CD14-positive monocyte (primary cell): Measurements from ENCODE around the gene HSPA12A. TPM values are rescaled to one million over a fixed set of nuclear protein-coding genes. Genes with fewer than 3 reads are reported as not detected.

Experiments used
- DNase-seq, 3 donors: peaks; one replicate each; pipeline ENCODE4 v3.0.0-alpha.2; 2011 to 2022
- H2AFZ ChIP-seq: 2 replicates; pipeline ENCODE4 v1.6.0; 2012; ENCODE audit warnings: mild to moderate bottlenecking, low read depth, low read length, inconsistent platforms; ENCODE audit not compliant: insufficient read depth, poor library complexity, severe bottlenecking
- H3K27ac ChIP-seq, 2 donors: 1 replicate in 1 of 2; 2 replicates in 1 of 2; pipeline ENCODE4 v1.5.1; 2012 to 2013; ENCODE audit warnings: low read length in 2 of 2, control low read depth in 1 of 2, inconsistent platforms in 1 of 2, low read depth in 1 of 2, mild to moderate bottlenecking in 1 of 2
- H3K27me3 ChIP-seq, 2 donors: one replicate each; pipeline versions ENCODE4 v1.6.0 to v1.6.1; 2011 to 2013; ENCODE audit warnings: low read length in 2 of 2; ENCODE audit not compliant: control insufficient read depth in 2 of 2, insufficient read depth in 2 of 2
- H3K36me3 ChIP-seq, 2 donors: replicated peaks in 1 of 2; 1 replicate in 1 of 2; 2 replicates in 1 of 2; pipeline versions ENCODE4 v1.5.1 to v1.6.1; 2012 to 2013; ENCODE audit warnings: low read length in 2 of 2, control low read depth in 1 of 2, inconsistent platforms in 1 of 2, mild to moderate bottlenecking in 1 of 2; ENCODE audit not compliant: insufficient read depth in 2 of 2, control insufficient read depth in 1 of 2
- H3K4me1 ChIP-seq, 2 donors: 1 replicate in 1 of 2; 2 replicates in 1 of 2; pipeline versions ENCODE4 v1.5.1 to v1.6.1; 2012 to 2013; ENCODE audit warnings: low read length in 2 of 2, control low read depth in 1 of 2, inconsistent platforms in 1 of 2, mild to moderate bottlenecking in 1 of 2, moderate library complexity in 1 of 2; ENCODE audit not compliant: insufficient read depth in 2 of 2, control insufficient read depth in 1 of 2
- H3K4me2 ChIP-seq: replicated peaks from 2 replicates; pipeline ENCODE3; 2012; ENCODE audit warnings: low read length, moderate library complexity, mild to moderate bottlenecking; ENCODE audit not compliant: poor library complexity, severe bottlenecking; ENCODE audit errors: extremely low read depth
- H3K4me3 ChIP-seq, 3 experiments: fragments of 200-600 bp in 1 of 3; sonication (generic) in 1 of 3; replicated peaks in 1 of 3; 1 replicate in 2 of 3; 2 replicates in 1 of 3; pipeline ENCODE4 v1.5.1; 2011 to 2013; ENCODE audit warnings: low read length in 3 of 3, mild to moderate bottlenecking in 3 of 3, control low read depth in 2 of 3, low read depth in 2 of 3, inconsistent platforms in 1 of 3, moderate library complexity in 1 of 3
- H3K79me2 ChIP-seq: 2 replicates; pipeline ENCODE4 v1.6.0; 2012; ENCODE audit warnings: mild to moderate bottlenecking, control low read depth, inconsistent platforms, low read length, moderate library complexity; ENCODE audit not compliant: insufficient read depth
- H3K9ac ChIP-seq: 2 replicates; pipeline ENCODE4 v1.6.0; 2017; ENCODE audit warnings: low read length, mild to moderate bottlenecking; ENCODE audit not compliant: insufficient read depth, poor library complexity, severe bottlenecking
- H3K9me3 ChIP-seq, 2 donors: replicated peaks in 1 of 2; 1 replicate in 1 of 2; 2 replicates in 1 of 2; pipeline versions ENCODE4 v1.5.1 to v1.6.1; 2012 to 2013; ENCODE audit warnings: low read length in 2 of 2, control low read depth in 1 of 2; ENCODE audit not compliant: control insufficient read depth in 1 of 2, insufficient read depth in 1 of 2
- H4K20me1 ChIP-seq: 2 replicates; pipeline ENCODE4 v1.6.0; 2012; ENCODE audit warnings: mild to moderate bottlenecking, low read length, control low read depth, moderate library complexity; ENCODE audit not compliant: insufficient read depth
- H3K27ac Mint-ChIP-seq, 7 donors: one replicate each; pipeline ENCODE4 v1.8.0; 2020; ENCODE audit warnings: mild to moderate bottlenecking in 7 of 7, mixed read lengths in 7 of 7, moderate library complexity in 6 of 7, inconsistent platforms in 2 of 7
- H3K27me3 Mint-ChIP-seq, 3 donors: one replicate each; pipeline ENCODE4 v1.8.0; 2021 to 2022; ENCODE audit warnings: low read depth in 3 of 3, mild to moderate bottlenecking in 3 of 3, mixed read lengths in 3 of 3, moderate library complexity in 3 of 3, inconsistent platforms in 1 of 3
- H3K36me3 Mint-ChIP-seq, 2 donors: one replicate each; pipeline ENCODE4 v1.8.0; 2020; ENCODE audit warnings: mixed read lengths in 2 of 2, inconsistent platforms in 1 of 2, mild to moderate bottlenecking in 1 of 2
- H3K4me1 Mint-ChIP-seq: one replicate; pipeline ENCODE4 v1.8.0; 2020; ENCODE audit warnings: mild to moderate bottlenecking, mixed read lengths
- H3K4me3 Mint-ChIP-seq, 2 donors: one replicate each; pipeline ENCODE4 v1.8.0; 2020; ENCODE audit warnings: mild to moderate bottlenecking in 2 of 2, mixed read lengths in 2 of 2, moderate library complexity in 1 of 2
- H3K9me3 Mint-ChIP-seq, 7 donors: one replicate each; pipeline ENCODE4 v1.8.0; 2020 to 2022; ENCODE audit warnings: mixed read lengths in 7 of 7, mild to moderate bottlenecking in 6 of 7, moderate library complexity in 6 of 7, inconsistent platforms in 2 of 7
- WGBS: methylation state at CpG from one replicate; pipeline ENCODE4 v1.1.5; 2013; ENCODE audit warnings: missing lambda C conversion rate; ENCODE audit not compliant: insufficient coverage; 5-methylcytosine and 5-hydroxymethylcytosine counted together
- intact Hi-C, 2 donors: fragments of 100-400 bp; cut with micrococcal nuclease; formaldehyde crosslinking; loops; one replicate each; pipeline versions ENCODE4 v1.15.0 to v1.15.1; 2023
- polyA plus RNA-seq, 3 donors: library from polyadenylated mRNA; depleted of rRNA in 1 of 3; unstranded in 2 of 3; stranded (reverse) in 1 of 3; fragments of 300-500 nt in 2 of 3; fragments of >200 nt in 1 of 3; fragmentation: Illumina TruSeq in 2 of 3; gene quantifications; 1 replicate in 2 of 3; 2 replicates in 1 of 3; pipeline ENCODE4 v1.2.3, GENCODE V29; 2012 to 2021
- TF ChIP-seq, protein P1 (sequence below): fragments of 200-600 bp; IDR thresholded peaks from one replicate; pipeline ENCODE4 v1.8.0; 2022; ENCODE audit warnings: antibody characterized with exemption, mild to moderate bottlenecking

The HSPA12A gene
- polyA plus RNA-seq, 3 donors, result 0.01 TPM; not detected in 2

DNA sequence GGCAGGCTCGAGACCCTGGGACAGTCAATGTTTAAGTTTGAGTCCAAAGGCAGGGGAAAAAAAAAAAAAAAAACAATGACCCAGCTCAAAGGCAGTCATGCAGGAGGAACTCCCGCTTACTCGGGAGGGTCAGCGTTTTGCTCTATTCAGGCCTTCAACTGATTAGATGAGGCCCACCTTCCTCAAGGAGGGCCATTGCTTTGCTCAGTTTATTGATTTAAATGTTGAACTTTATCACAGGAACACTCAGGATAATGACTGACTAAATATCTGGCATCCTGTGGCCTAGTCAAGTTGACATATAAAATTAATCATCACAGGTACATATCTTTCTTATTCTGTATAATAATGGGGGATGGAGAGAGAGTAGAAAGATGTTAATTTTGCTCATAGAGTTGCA is 52.6 kb downstream of the HSPA12A start:
- no peak for DNase-seq
- H3K36me3 ChIP-seq, result no peaks in the 10 kb centered on the region
- Mint-ChIP-seq H3K4me1 (peaks cover 1% of the 10 kb centered on the region), H3K36me3 (no peaks in the 10 kb centered on the region), H3K9me3 (no peaks in the 10 kb centered on the region), H3K27me3 (peaks cover 7 to 19% (median 12%) of the 10 kb centered on the region in 3 donors), H3K4me3 (peak overlapping the region in 1 of 2 donors; percentile 32), H3K27ac (no peak overlapping the region)
- intact Hi-C loops, result no loop called here
- WGBS, result 91% methylated on average over 1 of the region's 4 CpGs
- H4K20me1 ChIP-seq, result no peaks in the 10 kb centered on the region
- H2AFZ ChIP-seq, result no peak overlapping the region
- H3K9me3 ChIP-seq, result no peaks in the 10 kb centered on the region
- H3K79me2 ChIP-seq, result no peaks in the 10 kb centered on the region
- H3K9ac ChIP-seq, result no peak overlapping the region
- H3K4me1 ChIP-seq, result no peaks in the 10 kb centered on the region
- no peak overlapping the region for H3K4me3 ChIP-seq
- H3K4me2 ChIP-seq, result no peak overlapping the region
- no peaks in the 10 kb centered on the region for H3K27me3 ChIP-seq
- H3K27ac ChIP-seq, result no peak overlapping the region
- TF ChIP-seq, protein P1, sequence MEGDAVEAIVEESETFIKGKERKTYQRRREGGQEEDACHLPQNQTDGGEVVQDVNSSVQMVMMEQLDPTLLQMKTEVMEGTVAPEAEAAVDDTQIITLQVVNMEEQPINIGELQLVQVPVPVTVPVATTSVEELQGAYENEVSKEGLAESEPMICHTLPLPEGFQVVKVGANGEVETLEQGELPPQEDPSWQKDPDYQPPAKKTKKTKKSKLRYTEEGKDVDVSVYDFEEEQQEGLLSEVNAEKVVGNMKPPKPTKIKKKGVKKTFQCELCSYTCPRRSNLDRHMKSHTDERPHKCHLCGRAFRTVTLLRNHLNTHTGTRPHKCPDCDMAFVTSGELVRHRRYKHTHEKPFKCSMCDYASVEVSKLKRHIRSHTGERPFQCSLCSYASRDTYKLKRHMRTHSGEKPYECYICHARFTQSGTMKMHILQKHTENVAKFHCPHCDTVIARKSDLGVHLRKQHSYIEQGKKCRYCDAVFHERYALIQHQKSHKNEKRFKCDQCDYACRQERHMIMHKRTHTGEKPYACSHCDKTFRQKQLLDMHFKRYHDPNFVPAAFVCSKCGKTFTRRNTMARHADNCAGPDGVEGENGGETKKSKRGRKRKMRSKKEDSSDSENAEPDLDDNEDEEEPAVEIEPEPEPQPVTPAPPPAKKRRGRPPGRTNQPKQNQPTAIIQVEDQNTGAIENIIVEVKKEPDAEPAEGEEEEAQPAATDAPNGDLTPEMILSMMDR, result no peak

DNA sequence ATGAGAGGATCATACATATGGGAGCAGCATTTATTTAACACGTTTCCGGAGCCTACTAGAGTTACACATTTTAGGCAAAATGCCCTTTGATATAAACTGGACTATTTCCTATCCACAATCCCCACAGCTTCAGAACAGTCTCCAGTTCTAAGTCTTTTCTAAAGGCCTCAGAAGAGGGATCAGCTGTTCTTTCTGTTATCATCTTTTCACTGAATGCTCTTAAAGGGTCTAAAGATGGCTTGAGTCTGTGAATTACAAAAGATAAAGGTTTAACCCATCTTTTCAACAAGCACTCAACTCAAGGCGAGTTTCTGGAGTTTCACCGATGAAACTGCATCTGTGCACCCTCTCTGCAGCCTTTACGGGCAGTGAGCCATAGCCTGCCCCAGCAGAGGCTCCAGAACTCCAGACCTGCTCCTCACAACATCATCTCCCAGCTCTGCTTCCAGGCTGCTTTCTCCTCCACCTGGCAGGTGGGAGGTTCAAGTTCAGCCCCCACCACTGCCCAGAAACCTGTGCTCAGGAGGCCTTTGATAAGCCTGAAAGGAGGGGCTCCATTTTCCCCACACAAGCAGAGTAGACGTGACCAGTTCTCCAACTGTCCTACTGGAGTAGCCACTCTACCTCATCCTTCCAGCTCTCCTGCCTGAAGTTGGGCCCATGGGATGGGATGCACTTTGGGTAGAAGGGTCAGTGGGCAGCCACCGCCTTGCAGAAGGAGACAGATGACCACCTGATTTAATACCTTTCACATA is 53.4 kb downstream of the HSPA12A start:
- Histone ChIP-seq H3K9ac (no peak overlapping the region), H3K4me1 (no peaks in the 10 kb centered on the region), H3K27me3 (no peaks in the 10 kb centered on the region), H3K79me2 (no peaks in the 10 kb centered on the region), H3K4me2 (no peak overlapping the region), H4K20me1 (no peaks in the 10 kb centered on the region), H3K27ac (no peak overlapping the region), H3K9me3 (no peaks in the 10 kb centered on the region), H2AFZ (no peak overlapping the region), H3K4me3 (no peak overlapping the region), H3K36me3 (no peaks in the 10 kb centered on the region)
- intact Hi-C loops, result no loop called here
- DNase-seq, result no peak
- Mint-ChIP-seq H3K36me3 (no peaks in the 10 kb centered on the region), H3K27me3 (peaks cover 5 to 13% (median 7%) of the 10 kb centered on the region in 3 donors), H3K4me3 (no peak overlapping the region), H3K9me3 (no peaks in the 10 kb centered on the region), H3K27ac (no peak overlapping the region), H3K4me1 (peaks cover 1% of the 10 kb centered on the region)
- TF ChIP-seq, protein P1, result no peak
- 95% methylated on average over 3 of the region's 7 CpGs for WGBS
